Stimulated activated CD8-positive, alpha-beta memory T cell treated with anti-CD3 and anti-CD28 coated beads, Interleukin-7, amount 100 ng/mL, for 1 hour (primary cell): ENCODE data around the gene STEAP3.

Experiments
- DNase-seq, 2 donors: peaks; one replicate each; pipeline ENCODE4 v3.0.0-alpha.2; 2020; ENCODE audit warnings: low read depth in 2 of 2

Gene STEAP3

DNA sequence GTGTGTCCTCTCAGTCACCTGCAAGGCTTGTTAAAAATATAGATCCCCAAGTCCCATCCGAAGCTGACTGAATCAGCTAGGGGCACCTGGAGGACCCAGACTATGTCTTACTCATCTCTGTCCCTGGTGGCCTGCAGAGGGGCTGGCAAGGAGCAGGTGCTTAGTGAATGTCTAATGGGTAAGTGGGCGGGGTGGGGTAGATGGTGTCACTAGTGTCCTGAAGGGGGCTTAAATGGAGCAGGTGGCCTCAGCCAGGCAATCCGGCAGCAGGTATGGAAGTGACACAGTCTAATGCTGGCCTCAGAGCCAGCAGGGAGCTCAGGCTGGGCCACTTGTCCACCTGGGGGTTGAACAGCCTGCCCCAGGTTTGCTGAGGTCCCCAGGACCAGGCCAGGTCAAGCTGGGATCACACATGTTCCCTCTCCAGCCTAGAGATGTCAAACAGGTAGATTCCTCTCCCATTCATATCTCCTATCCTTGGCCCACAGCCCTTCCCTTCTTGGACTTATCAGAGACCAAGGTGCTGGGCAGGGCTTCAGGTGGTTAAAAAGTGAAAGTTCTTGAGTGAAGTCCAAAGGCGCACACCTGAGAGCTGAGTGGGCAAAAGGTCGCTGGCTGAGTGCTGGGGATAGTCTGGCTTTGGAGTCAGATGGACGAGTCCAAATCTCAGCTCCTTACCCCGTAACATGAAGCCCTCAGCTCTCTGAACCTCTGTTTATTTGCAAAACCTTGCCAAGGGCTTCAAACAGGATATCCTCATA lies 1.7 kb downstream of the STEAP3 start:
- DNase-seq, result no peak

DNA sequence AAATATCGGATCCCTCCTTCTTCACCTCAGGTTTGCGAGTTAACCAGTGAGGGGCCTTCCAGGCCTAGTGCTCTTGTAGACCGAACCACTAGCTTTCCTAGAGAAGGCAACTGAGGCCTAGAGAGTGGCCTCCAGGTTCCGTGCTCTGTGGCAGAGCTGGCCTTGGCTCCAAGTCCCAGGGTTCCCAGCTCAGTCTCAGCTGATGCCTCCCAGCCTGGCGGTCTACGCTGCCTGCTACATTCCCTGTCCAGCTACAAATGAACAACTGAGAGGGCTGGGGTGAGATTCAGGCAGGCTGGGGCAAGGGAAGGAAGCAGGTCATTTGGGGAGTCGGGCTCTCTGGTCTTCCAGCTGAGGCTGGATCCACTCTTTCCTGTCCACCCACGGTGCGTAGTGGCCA lies 2.3 kb downstream of the STEAP3 start:
- DNase-seq, result no peak

DNA sequence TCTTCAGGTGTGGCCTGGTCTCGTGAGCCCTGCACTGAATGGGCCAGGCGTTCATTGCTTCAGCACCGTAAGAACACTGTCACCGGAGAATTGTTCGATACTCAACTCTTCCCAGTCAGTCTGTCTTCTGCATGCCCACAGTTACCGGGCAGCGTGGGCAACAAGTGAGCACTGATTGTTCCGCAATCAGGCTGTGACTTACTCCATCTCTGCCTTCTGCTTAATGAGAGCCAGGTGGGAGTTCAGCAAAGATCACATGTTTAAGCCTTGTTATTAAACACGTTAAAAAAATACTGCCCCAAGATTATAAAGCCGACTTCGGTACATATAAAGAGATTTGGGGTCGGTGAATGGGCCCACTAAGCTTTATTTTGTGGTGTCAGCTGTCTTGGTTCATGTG lies 3.7 kb downstream of the STEAP3 start:
- DNase-seq, result no peak

DNA sequence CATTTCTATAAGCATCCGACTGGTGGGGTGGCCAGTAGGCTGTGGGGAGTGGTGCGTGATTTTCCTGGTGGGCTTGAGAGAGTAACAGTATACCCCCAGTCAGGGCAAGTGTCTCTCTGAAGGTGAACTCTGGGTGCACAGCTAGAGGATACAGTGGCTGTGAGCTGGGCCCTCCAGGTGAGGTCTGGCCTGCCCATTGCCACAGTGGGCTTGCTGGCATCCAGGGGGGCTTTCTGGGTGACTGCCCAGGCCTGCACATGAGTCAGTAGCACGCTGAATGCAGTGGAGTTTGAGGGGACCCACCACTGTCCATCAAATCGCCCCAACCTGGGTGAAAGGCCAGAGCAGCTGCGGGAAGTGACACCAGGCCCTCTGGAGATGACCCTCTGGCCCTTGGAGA lies 4.5 kb downstream of the STEAP3 start:
- no peak for DNase-seq

DNA sequence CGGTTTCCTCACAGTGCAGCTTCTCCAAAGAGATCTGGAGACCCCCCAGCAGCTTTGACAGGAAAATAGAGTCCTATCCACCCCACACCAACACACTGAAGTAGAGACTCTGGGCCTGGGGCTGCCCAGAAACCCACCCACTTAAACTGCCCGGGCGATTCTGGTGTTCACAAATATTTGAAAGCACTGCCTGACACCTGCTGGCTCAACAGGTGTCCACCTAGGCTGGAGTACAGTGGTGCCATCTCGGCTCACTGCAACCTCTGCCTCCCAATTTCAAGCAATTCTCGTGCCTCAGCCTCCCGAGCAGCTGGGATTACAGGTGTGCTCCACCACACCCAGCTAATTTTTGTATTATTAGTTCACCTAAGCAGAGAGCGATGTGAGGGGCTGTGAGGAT lies 5.3 kb downstream of the STEAP3 start:
- no peak for DNase-seq

DNA sequence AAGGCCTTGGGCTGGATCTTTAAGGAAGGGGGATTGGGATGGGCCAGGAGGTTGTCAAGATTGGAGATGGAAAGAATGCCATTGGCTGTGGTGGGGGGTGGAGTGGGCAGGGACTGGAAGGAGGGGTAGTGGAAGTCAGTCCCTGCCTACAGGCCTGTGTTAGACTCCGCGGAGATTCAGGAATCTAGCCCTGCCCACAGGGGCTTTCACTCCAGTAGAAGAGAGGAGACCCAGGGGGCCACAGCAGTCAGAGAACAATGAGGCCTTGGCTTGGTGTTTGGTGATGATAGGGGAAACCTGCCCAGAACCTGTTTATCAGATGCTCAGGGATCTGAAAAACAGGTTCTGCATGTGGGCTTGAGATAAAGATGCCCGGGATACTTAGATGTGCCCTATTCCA lies 6.1 kb downstream of the STEAP3 start:
- no peak for DNase-seq

DNA sequence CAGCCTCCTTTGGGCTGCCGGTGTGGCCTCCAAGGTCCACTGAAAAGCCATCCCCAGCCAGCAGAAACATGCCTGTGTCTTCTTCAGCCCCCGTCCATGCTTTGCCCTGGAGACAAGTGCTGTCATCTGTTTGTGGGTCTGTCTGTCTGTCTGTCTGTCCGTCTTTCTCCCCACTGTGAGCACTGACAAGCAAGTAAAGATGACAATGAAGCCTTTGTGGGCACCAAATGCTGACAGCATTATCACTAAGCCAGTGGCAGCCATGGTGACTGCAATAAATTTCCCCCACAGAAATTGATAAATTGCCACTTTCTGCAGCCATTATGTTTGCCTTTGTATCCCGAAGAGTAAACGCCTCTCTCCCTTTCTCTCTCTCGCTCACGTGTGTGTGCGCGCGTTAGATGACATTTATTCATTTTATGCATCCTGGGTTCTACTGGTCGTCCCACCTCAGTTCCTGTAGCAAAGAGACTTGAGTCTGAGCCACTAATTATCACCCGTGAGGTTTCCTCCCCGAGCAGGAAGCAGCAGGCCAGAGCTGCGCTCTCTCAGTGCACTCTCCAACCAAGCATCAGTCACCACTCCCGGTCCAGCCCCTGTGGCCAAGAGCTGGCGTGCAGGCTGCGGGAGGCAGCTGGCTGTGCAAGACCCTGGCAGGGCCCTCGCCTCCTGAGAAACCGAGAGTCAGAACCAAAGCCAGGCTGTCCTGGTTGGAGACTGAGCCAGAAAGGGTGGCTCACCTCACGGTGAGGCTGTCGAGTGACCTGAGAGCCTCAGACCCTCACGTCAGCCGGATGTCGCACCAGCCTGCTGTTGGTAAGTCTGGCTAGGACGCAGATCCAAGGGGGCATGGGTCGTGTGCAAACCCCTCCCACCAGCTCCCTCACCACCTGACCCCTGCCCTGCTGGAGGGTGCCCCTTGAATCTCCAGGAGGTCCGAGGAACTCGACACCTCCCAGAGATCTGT lies 6.9 kb downstream of the STEAP3 start:
- DNase-seq, result no peak

DNA sequence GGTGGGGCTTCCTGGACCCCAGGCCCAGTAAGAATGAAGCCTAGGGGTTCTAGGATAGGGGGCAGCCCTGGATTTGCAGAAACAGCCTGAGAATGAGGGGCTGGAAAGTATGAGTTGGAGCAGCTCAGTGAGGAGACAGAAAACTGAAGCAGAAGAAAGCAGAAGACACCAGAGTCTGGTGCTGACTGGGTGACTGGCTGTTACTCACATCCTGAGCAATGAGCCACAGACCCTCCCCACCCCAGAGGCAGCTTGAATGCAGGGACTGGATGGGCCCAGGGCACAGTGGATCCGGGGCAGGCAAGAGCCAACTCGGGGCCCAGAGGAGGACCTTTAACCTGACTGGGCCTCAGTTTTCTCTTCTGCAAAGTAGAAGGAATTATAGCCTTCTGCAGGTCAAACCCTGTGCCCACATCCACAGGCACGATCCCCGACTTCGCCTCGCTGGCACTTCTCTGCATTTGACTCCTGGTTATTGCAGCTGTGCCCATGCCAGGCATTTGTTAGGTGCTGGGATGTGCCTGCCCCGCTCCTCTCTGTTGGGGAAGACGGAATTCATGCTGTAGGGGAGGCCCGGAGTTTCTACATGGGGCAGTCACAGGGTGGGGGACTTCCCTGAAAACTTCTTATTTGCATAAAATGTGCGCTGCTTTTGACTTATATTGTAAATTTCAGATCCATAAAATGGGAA lies 8.5 kb downstream of the STEAP3 start:
- no peak for DNase-seq

DNA sequence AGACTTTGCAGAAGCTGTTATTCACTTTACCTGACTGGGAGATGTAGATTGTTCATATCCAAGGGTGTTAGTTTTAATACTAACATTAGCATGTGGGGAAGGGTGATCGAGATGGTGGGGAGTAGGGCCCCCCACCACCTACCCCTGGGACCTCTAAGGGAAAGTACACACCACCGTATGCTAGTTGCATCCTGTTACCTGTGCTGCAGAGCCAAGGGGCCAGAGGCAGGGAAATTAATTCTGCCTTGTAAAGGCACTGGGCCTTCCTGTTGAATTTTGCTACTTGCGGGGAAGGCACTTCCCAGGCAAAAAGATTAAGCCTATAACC lies 9.0 kb downstream of the STEAP3 start:
- DNase-seq, result no peak

DNA sequence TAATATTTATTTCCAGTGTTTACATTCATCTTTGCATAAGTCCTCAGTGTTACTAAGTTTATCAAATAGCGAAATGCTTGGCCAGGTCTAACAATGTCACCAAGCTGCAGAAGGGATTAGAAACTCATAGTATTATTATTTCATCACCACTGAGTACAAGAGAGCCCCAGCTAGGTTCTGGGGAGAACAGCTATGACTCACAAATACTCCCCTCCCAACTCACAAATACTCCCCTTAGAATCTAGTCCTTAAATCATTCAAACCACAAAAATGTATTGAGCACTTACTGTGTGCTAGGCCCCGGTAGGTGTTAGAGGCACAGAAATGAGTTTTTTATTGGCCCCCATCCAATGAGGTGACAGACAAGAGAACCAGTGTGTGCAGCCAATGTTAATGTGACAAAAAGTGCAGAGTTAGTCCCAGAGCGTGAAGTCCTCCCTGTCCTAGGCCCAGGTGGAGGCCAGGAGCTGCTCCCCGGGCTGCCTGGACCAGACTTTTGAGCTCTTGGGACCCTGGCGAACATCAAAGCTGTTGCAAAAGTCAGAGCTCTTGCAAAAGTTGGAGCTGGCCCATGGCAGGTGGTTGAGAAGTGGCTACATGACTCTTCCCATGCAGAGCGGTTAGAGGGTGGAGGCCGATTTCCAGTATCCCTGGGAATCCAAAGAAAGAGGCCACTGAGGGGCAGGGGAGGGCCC lies 9.8 kb downstream of the STEAP3 start:
- DNase-seq, result no peak

DNA sequence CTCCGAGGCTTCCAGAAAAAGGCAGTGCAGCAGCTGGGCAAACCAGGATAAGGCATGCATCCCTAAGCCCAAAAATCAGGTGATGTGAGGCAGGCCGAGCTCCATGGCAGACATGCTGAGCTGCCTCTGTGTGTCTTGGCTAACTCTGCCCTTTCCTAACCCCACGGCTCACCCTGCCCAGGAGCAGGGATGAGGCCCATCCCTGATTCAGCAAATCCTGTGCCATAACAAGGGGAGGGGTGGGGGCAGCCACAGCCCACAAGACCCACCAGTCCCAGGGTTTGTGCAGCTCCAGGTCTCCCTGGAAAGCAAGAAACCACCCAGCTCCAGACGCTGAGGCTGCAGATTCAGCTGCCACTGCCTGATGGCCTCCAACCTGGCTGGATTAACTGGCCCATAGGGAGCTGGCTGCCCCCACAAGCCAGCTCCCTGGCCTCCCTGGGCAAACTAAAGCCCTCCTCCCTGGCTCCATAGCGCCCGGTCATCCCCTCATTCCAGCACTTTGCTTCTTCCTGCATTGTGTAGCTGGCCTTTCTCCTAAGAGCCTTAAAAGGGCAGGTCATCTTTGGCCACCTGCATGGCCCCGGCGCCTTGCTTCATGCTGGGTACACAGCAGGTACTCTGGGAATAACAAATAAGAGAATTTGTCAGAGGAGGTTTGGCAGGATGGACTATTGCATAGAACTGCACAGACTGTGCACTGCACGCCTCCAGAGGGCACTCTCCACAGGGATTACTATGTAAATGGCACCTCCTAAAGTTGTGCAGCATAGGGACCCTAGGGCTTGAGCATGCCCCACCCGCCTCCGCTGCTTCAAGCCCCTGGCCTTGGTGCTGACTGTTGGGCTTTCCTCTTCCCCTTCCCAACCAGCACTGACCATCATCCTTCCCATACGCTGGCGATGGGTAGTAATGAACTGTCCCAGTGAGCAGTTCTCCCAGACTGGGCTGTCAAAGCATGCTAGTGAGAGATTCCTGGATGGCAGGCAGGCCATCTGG lies 10.7 kb downstream of the STEAP3 start:
- no peak for DNase-seq

DNA sequence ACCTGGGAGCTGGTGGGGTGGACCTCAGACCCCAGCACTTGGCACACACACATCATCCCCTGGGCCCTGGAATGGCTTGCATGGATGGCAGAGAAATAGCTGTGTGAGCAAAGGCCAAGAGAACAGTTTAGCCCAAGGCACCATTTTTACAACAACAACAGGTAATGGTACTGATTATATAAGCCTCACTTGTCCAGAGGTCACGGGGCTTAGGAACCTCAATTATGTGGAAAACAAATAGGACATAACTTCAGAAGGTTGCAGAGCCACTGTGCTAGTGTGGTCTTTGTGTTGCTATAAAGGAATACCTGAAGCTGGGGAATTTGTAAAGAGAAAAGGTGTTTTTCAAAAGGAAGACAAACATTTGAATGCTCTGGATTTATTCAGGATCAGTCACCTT lies 13.2 kb downstream of the STEAP3 start:
- no peak for DNase-seq

DNA sequence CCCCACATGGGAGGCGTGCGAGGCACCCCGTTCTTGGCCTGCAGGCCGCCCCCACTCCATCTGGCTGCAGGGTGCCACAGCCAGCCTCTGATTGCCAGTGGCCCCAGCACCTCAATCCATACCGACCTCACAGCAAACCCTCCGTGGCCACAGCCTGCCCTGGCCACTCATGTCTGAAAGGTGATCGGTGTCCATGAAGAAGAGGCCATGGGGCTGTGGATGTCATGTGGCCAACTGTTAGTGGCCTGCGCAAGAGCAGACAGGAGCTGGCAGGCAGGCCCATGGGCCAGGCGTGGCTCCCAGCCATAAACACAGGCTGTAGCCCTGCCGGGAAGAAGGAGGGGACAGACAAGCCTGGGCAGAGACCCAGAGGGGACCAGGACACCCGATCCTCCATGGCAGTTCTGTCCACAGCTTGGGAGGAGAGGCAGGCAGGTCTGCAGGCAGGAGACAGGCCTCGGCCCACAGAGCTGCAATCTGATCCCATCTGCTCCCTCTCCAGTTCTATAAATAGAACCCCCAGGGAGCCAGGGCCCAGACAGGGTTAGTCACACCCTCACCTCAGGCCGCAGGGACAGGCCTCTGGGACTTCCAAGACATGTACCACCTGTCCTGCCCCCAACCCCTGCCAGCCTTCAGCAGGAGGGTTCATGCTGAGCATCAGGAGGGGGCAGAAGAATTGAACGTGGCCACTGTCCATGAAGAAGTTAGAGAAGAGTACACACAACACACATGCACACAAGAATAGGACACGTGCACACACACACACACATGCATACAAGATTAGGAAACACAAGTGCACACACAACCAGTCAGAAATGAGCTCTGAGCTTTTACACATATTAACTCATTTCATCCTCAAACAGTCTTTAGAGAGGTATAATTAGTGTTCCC lies 16.9 kb downstream of the STEAP3 start:
- DNase-seq, result no peak

DNA sequence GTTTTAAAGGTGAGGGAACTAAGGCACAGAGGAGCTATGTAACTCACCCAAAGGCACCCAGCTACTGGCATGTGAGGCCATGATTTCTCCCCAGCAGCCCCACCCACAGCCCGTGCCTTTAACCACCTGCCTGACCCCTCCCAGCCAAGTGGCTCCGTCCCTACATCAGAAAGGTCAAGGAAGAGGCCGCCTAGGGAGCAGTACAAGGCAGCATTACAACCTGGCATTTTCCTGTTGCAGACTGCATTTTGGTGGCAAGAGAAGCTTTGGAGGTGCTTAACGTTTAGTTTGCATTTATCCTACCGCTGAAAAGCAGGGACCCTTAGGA lies 17.5 kb downstream of the STEAP3 start:
- no peak for DNase-seq

DNA sequence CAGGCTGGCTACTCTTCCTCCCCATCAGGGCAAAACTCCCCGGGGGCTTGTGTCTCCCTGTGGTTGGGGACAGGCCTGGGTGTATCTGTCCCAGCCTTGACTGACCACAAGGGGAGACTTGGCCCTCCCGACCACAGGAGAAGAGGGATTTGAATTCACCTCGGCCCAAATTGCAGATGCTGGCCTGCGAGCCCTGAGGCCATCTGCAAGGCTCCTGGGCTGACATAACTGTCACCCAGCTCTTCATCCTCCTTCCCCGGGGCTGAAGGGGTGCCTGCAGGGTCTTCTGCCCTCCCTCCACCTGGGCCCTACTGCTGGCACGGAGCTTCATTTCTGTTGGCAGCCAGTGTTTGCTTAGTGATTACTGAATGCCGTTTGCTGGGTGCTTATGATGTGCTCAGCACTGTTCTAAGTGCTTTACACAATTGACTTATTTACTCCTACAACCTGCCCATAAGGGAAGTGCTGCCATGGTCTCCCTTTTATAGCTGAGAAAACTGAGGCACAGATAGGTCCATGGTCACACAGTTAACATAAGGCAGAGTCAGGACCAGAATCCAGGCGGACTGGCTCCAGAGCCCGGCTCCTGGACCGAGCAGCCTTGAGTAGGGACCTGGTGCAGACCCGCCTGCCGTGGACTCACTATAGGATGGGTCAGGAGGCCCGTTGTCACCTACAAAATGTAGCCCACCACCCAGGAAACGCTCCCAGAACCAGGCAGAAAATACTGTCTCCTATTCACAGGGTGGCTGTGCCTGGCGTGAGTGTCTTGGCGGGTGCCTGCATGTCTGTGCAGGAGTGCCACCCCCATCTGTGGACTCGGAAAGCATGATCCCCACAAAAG lies 18.9 kb downstream of the STEAP3 start:
- DNase-seq, result no peak

DNA sequence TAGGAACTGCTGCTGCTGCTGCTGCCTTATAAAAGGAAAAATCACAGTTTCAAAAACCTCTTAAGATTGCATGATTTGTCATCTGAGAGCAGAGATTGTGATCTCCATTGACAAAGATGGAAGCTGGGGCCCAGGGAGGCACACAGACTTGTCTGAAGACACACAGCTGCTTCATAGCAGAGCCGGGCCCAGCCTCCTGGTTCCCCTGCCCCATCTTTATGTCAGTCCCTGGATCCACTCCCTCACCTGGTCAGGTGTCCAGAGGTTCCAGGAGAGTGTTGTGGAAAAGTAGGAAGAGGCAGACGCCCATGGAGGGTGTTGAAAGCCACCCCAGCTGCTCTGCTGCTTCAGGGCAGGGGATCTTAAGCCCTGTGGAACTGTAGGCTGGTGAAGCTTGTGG lies 20.0 kb downstream of the STEAP3 start:
- no peak for DNase-seq

DNA sequence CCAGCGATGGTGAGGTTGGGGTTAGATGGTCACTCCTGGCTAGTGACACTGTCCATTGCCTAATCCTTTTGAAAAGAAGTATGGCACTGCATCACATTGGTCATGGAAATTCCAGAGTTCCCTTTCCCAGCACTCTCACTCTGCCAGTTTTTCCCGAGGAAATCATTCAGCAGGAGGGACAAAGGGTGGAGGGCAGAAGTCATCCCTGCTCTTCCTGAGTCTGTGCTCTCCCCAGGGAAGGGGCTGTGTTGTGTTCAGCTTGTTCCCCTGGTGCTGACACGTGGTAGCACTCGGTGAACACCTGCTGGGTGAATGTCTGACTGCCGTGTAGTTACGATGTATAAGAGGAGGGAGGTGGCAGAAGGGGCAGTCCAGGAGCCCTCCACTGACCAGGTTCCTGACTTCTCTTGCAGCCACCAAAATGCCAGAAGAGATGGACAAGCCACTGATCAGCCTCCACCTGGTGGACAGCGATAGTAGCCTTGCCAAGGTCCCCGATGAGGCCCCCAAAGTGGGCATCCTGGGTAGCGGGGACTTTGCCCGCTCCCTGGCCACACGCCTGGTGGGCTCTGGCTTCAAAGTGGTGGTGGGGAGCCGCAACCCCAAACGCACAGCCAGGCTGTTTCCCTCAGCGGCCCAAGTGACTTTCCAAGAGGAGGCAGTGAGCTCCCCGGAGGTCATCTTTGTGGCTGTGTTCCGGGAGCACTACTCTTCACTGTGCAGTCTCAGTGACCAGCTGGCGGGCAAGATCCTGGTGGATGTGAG lies 21.6 kb downstream of the STEAP3 start:
- no peak for DNase-seq

DNA sequence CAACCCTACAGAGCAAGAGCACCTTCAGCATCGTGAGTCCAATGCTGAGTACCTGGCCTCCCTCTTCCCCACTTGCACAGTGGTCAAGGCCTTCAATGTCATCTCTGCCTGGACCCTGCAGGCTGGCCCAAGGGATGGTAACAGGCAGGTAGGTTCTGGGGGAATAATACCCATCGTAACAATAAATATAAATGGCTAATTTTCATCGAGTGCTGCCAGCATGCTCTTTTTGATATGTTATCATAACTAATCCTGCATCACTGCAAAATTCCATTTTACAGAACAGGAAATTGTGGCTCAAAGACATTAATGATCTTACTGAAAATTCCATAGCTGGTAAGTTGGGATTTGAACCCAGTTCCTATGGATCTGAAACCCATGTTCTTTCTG lies 22.2 kb downstream of the STEAP3 start:
- DNase-seq, result no peak
